Measurements from ENCODE around the gene XPNPEP2. TPM values are rescaled to one million over a fixed set of nuclear protein-coding genes. Genes with fewer than 3 reads are reported as not detected.
A peak's percentile ranks its signal among the peaks of the same experiment; 100 is the strongest.

Gene XPNPEP2
- total and polyA plus RNA-seq, 9 of the 15 experiments (the other 6 are each of a cell fraction or from before 2014, with no cell fraction given) = 0.03 to 0.19 (median 0.09) TPM; not detected in 5

DNA sequence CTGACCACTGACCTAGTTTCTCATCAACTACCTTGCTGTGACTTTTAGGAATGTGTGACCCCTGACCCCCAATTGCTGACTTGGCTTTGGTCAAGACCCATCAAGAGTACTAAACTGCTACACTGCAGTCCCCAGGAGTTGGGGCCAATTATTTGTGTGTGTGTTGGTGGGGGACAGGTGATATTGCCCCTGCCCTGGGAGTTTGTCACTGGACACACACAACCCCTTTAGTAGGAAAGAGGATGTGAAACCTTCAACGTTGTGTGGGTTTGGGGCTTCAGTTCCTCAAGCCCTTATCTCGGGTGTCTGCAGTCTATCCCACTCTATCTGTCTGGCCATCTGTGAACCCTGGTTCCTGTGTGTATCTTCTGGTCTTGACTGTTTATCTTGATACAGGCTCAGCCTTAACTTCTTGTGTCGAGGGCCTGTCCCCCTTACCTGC is 47.5 kb downstream of the XPNPEP2 start (continued):
- no peak for TF ChIP-seq EP400 (IDR thresholded peaks at IDR 0.05)
- TF ChIP-seq, protein P1, sequence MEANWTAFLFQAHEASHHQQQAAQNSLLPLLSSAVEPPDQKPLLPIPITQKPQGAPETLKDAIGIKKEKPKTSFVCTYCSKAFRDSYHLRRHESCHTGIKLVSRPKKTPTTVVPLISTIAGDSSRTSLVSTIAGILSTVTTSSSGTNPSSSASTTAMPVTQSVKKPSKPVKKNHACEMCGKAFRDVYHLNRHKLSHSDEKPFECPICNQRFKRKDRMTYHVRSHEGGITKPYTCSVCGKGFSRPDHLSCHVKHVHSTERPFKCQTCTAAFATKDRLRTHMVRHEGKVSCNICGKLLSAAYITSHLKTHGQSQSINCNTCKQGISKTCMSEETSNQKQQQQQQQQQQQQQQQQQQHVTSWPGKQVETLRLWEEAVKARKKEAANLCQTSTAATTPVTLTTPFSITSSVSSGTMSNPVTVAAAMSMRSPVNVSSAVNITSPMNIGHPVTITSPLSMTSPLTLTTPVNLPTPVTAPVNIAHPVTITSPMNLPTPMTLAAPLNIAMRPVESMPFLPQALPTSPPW (CRISPR knock-in tag; IDR thresholded peaks at IDR 0.05) = no peak
- TF ChIP-seq, protein P2, sequence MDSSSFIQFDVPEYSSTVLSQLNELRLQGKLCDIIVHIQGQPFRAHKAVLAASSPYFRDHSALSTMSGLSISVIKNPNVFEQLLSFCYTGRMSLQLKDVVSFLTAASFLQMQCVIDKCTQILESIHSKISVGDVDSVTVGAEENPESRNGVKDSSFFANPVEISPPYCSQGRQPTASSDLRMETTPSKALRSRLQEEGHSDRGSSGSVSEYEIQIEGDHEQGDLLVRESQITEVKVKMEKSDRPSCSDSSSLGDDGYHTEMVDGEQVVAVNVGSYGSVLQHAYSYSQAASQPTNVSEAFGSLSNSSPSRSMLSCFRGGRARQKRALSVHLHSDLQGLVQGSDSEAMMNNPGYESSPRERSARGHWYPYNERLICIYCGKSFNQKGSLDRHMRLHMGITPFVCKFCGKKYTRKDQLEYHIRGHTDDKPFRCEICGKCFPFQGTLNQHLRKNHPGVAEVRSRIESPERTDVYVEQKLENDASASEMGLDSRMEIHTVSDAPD (CRISPR knock-in tag; IDR thresholded peaks at IDR 0.05) = no peak
- peak; percentile 70 for TF ChIP-seq CBFA2T3 (IDR thresholded peaks at IDR 0.05)
- TF ChIP-seq ZNF57 (CRISPR knock-in tag; IDR thresholded peaks at IDR 0.05) = no peak
- no peak for TF ChIP-seq POLR2B (IDR thresholded peaks at IDR 0.05; ENCODE audit: low read depth, partially characterized antibody)
- TF ChIP-seq DPF2 (IDR thresholded peaks at IDR 0.05) = peak; percentile 74
- no peak for TF ChIP-seq NFATC3 (IDR thresholded peaks at IDR 0.05)
- TF ChIP-seq, protein P3, sequence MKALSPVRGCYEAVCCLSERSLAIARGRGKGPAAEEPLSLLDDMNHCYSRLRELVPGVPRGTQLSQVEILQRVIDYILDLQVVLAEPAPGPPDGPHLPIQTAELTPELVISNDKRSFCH (CRISPR knock-in tag; IDR thresholded peaks at IDR 0.05) = no peak
- TF ChIP-seq, protein P3 (tag; IDR thresholded peaks at IDR 0.05) = no peak
- TF ChIP-seq ZKSCAN1 (IDR thresholded peaks at IDR 0.05; ENCODE audit: low read depth, low read length) = no peak
- no peak for TF ChIP-seq NR4A1 (CRISPR knock-in tag; IDR thresholded peaks at IDR 0.05)
- no peak for TF ChIP-seq NR4A1 (tag; IDR thresholded peaks at IDR 0.05)
- no peak for TF ChIP-seq HEY1 (CRISPR knock-in tag; IDR thresholded peaks at IDR 0.05; ENCODE audit: borderline replicate concordance)
- TF ChIP-seq MAFF (IDR thresholded peaks at IDR 0.05; ENCODE audit: low read length) = no peak
- no peak for TF ChIP-seq ZKSCAN3 (CRISPR knock-in tag; IDR thresholded peaks at IDR 0.05)
- no peak for TF ChIP-seq YY1 (IDR thresholded peaks at IDR 0.05; ENCODE audit: borderline replicate concordance in 1 of 3, control insufficient read depth in 1 of 3, extremely low read depth in 1 of 3, insufficient read depth in 3 of 3, insufficient read length in 1 of 3, insufficient replicate concordance in 2 of 3, low read depth in 1 of 3, low read length in 2 of 3)
- TF ChIP-seq RFX1 (IDR thresholded peaks at IDR 0.05) = no peak
- TF ChIP-seq, protein P4, sequence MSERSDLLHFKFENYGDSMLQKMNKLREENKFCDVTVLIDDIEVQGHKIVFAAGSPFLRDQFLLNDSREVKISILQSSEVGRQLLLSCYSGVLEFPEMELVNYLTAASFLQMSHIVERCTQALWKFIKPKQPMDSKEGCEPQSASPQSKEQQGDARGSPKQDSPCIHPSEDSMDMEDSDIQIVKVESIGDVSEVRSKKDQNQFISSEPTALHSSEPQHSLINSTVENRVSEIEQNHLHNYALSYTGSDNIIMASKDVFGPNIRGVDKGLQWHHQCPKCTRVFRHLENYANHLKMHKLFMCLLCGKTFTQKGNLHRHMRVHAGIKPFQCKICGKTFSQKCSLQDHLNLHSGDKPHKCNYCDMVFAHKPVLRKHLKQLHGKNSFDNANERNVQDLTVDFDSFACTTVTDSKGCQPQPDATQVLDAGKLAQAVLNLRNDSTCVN (CRISPR knock-in tag; IDR thresholded peaks at IDR 0.05) = no peak
- 0 out of 2 replicates have a peak, but pooled peaks have one; percentile 25 for TF ChIP-seq NR2C1 (IDR thresholded peaks at IDR 0.05)
- peak; percentile 72 for TF ChIP-seq NR2C1 (tag; IDR thresholded peaks at IDR 0.05)
- TF ChIP-seq, protein P5, sequence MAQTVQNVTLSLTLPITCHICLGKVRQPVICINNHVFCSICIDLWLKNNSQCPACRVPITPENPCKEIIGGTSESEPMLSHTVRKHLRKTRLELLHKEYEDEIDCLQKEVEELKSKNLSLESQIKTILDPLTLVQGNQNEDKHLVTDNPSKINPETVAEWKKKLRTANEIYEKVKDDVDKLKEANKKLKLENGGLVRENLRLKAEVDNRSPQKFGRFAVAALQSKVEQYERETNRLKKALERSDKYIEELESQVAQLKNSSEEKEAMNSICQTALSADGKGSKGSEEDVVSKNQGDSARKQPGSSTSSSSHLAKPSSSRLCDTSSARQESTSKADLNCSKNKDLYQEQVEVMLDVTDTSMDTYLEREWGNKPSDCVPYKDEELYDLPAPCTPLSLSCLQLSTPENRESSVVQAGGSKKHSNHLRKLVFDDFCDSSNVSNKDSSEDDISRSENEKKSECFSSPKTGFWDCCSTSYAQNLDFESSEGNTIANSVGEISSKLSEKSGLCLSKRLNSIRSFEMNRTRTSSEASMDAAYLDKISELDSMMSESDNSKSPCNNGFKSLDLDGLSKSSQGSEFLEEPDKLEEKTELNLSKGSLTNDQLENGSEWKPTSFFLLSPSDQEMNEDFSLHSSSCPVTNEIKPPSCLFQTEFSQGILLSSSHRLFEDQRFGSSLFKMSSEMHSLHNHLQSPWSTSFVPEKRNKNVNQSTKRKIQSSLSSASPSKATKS (CRISPR knock-in tag; IDR thresholded peaks at IDR 0.05) = no peak
- no peak for TF ChIP-seq POLR3G (IDR thresholded peaks at IDR 0.05; ENCODE audit: extremely low read depth, insufficient read length, insufficient replicate concordance)

Measured in K562 (cell line).